Activated CD4-positive, alpha-beta memory T cell treated with anti-CD3 and anti-CD28 coated beads, Interleukin-2, amount 10 ng/mL, durations not matched to agents 7 days and 5 days (primary cell): ENCODE measurements around the gene PLBD2. TPM values are rescaled to one million over a fixed set of nuclear protein-coding genes. Genes with fewer than 3 reads are reported as not detected.

Experiments used
- total RNA-seq, 2 experiments: library from RNA; stranded (reverse); gene quantifications; one replicate each; pipeline ENCODE4 v1.2.3, GENCODE V29; 2021

PLBD2 gene
- total RNA-seq, 2 experiments from 2014 or later, result 9.9 to 10.9 TPM

Other genes starting within 250 kb of the PLBD2 start
- under 1 TPM; 0.10 to 0.35 TPM for gene RASAL1, start 222.8 kb upstream of the PLBD2 start, total RNA-seq
- gene CFAP73, start 208.9 kb upstream of the PLBD2 start, total RNA-seq, result under 1 TPM; 0.23 to 0.28 TPM
- gene DDX54, start 173.1 kb upstream of the PLBD2 start, total RNA-seq, result 10 to 100 TPM; 55.6 to 57.6 TPM
- gene RITA1, start 172.9 kb upstream of the PLBD2 start, total RNA-seq, result 10 to 100 TPM; 14.7 to 16.9 TPM
- gene TPCN1, start 137.1 kb upstream of the PLBD2 start, total RNA-seq, result 10 to 100 TPM; 18.3 to 19.2 TPM
- gene SLC8B1, start 23.5 kb upstream of the PLBD2 start, total RNA-seq, result 10 to 100 TPM; 20.2 to 20.8 TPM
- gene SDS, start 45.3 kb downstream of the PLBD2 start, total RNA-seq, result not detected
- gene SDSL, start 63.8 kb downstream of the PLBD2 start, total RNA-seq, result not detected
- gene LHX5, start 113.3 kb downstream of the PLBD2 start, total RNA-seq, result not detected